Ishikawa (cell line): ENCODE results near the gene KLF3.

Experiments used
- FOXM1 ChIP-seq: IDR thresholded peaks from 2 replicates; pipeline ENCODE4 v1.6.1; 2012; ENCODE audit warnings: low read depth, borderline replicate concordance
- USF1 ChIP-seq: IDR thresholded peaks from 2 replicates; pipeline ENCODE4 v1.6.1; 2012

GRCh38 chr4:38661371-38661770 lies 2.6 kb upstream of the KLF3 start:
- no peak for TF ChIP-seq FOXM1
- no peak for TF ChIP-seq USF1
